ENCODE data around the gene LTV1.

Gene LTV1

GRCh38 chr6:143896126-143896860 lies 53.2 kb downstream of the LTV1 start:
- no peak for DNase-seq

- no peak for DNase-seq
These were observed 57.2 kb downstream of the LTV1 start for GRCh38 chr6:143900358-143900757.

DNA sequence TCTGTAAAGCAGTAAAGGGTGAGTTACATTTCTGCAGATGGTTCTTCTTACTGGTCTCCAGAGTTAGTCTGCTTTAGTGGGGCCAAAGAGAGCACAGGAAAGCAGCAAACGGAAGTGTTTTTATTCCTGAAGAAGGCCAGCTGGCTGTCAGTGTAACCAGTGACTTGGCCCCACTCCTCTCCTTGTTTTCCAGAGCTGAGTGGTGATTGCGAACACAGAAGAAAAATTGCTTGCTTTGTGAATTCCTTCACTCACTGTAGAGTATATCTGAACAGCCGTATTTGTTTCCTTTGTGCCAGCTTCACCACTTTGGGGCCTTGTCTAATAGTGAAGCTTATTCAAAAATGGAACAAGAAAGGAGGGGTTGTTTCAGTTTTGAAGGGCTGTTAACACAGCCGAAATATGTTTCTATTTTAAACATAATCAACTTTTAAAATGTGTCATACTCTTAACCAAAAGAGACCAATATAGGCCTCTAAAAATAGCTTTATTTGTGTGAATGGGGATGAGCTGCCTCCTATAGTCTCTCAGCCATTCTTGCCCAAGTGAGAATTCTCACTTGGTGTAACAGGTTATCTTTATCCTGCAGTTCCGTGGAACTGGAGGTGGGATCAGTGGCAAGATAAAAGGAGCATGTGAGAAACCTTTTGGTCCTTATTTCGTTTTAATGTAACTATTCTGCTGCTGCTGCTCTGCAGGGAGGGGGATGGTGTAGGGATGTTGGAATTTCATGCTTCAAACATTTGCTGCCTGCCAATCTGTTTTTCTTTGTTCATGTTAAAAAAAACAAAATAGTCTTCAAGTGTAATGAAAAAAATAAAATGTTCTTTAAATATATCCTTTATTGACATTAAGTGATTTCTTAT lies 59.0 kb downstream of the LTV1 start:
- no peak for DNase-seq

- DNase-seq: no peak
These were observed 59.7 kb downstream of the LTV1 start for GRCh38 chr6:143902827-143903226.

DNA sequence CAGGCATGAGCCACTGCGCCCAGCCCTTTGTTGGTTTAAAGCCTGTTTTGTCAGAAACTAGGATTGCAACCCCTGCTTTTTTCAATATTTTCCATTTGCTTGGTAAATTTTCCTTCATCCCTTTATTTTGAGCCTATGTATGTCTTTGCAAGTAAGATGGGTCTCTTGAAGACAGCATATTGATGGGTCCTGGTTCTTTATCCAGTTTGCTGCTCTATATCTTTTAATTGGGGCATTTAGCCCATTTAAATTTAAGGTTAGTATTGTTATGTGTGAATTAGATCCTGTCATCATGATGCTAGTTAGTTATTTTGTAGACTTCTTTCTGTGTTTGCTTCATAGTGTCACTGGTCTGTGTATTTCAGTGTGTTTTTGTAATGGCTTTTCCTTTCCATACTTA lies 67.9 kb downstream of the LTV1 start:
- DNase-seq: no peak

GRCh38 chr6:143912671-143913070 lies 69.5 kb downstream of the LTV1 start:
- DNase-seq: no peak

All from NCI-H2029 treated with DMSO at 0.1 percent for 48 hours (cell line).